ENCODE results near the gene TSEN54. TPM values are rescaled to one million over a fixed set of nuclear protein-coding genes. Genes with fewer than 3 reads are reported as not detected.

Gene TSEN54
- total RNA-seq, 5 donors from 2014 or later (not counting 1 experiment from before 2014, with no cell fraction given) = 54.9 to 94.7 (median 67.6) TPM

- ATAC-seq (replicated peaks in 1 of 4) = no peak
- peaks cover 36 to 38% (median 36%) of the 10 kb centered on the region in 3 donors for H3K4me1 Mint-ChIP-seq
- H3K4me3 Mint-ChIP-seq = no peak overlapping the region
- H3K36me3 Mint-ChIP-seq = no peaks in the 10 kb centered on the region
- H3K9me3 Mint-ChIP-seq = no peaks in the 10 kb centered on the region
- H3K27ac Mint-ChIP-seq = no peak overlapping the region
- H3K4me3 ChIP-seq (ENCODE audit: control insufficient read depth in 1 of 2, extremely low read depth in 1 of 2, low read length in 1 of 2) = no peak overlapping the region
- no peak for DNase-seq
- ChIA-PET POLR2A (interaction anchor here in 1 of 2 donors (0.5 kb wide), 2 partner anchors 12 to 52 kb away, joined by 3 read pairs; no protein-coding TSS in a partner anchor), CTCF (no interaction called here)
- H3K36me3 ChIP-seq (ENCODE audit: control insufficient read depth in 2 of 2, extremely low read depth in 1 of 2, insufficient read depth in 1 of 2, low read length in 1 of 2) = peaks cover 8 to 12% of the 10 kb centered on the region in 2 donors
- H3K27me3 ChIP-seq (replicated peaks in 1 of 2; ENCODE audit: control insufficient read depth in 2 of 2, extremely low read depth in 1 of 2, insufficient read depth in 2 of 2, low read length in 1 of 2) = peaks cover 0 to 7% of the 10 kb centered on the region in 2 experiments
- no peaks in the 10 kb centered on the region for H3K9me3 ChIP-seq
- 94% methylated on average over 16 of the region's 19 CpGs for WGBS (ENCODE audit: insufficient coverage)
- no peaks in the 10 kb centered on the region for H3K27me3 Mint-ChIP-seq
- H3K27ac ChIP-seq (ENCODE audit: low read length) = no peak overlapping the region
- H3K4me1 ChIP-seq (ENCODE audit: control insufficient read depth in 1 of 2, extremely low read depth in 1 of 2, insufficient read depth in 2 of 2, low read length in 2 of 2) = peaks cover 12 to 46% of the 10 kb centered on the region in 2 experiments
Measured at GRCh38 chr17:75530837-75531720, 14.8 kb downstream of the TSEN54 start.

GRCh38 chr17:75531721-75532072 lies 15.4 kb downstream of the TSEN54 start:
- no peak for DNase-seq
- Mint-ChIP-seq H3K4me3 (no peak overlapping the region), H3K9me3 (no peaks in the 10 kb centered on the region), H3K36me3 (no peaks in the 10 kb centered on the region), H3K27ac (no peak overlapping the region), H3K4me1 (peaks cover 30 to 34% (median 34%) of the 10 kb centered on the region in 3 donors), H3K27me3 (no peaks in the 10 kb centered on the region)
- no peak for ATAC-seq (replicated peaks in 1 of 4)
- 85% methylated on average over 2 of the region's 7 CpGs for WGBS (ENCODE audit: insufficient coverage)
- Histone ChIP-seq H3K4me1 (ENCODE audit: control insufficient read depth in 1 of 2, extremely low read depth in 1 of 2, insufficient read depth in 2 of 2, low read length in 2 of 2) (peaks cover 10 to 44% of the 10 kb centered on the region in 2 experiments), H3K27me3 (replicated peaks in 1 of 2; ENCODE audit: control insufficient read depth in 2 of 2, extremely low read depth in 1 of 2, insufficient read depth in 2 of 2, low read length in 1 of 2) (peaks cover 0 to 2% of the 10 kb centered on the region in 2 experiments), H3K36me3 (ENCODE audit: control insufficient read depth in 2 of 2, extremely low read depth in 1 of 2, insufficient read depth in 1 of 2, low read length in 1 of 2) (peaks cover 8 to 12% of the 10 kb centered on the region in 2 donors), H3K9me3 (no peaks in the 10 kb centered on the region), H3K27ac (ENCODE audit: low read length) (no peak overlapping the region), H3K4me3 (ENCODE audit: control insufficient read depth in 1 of 2, extremely low read depth in 1 of 2, low read length in 1 of 2) (no peak overlapping the region)
- POLR2A ChIA-PET = no interaction called here
- CTCF ChIA-PET = no interaction called here

GRCh38 chr17:75535119-75535537 lies 18.8 kb downstream of the TSEN54 start:
- H3K36me3 ChIP-seq (ENCODE audit: control insufficient read depth in 2 of 2, extremely low read depth in 1 of 2, insufficient read depth in 1 of 2, low read length in 1 of 2) = peaks cover 11 to 12% of the 10 kb centered on the region in 2 donors
- Mint-ChIP-seq H3K4me3 (peak overlapping the region in 2 of 3 donors; percentile 59 to 76), H3K4me1 (peaks cover 24 to 30% (median 26%) of the 10 kb centered on the region in 3 donors), H3K27me3 (no peaks in the 10 kb centered on the region), H3K9me3 (no peaks in the 10 kb centered on the region), H3K27ac (peak overlapping the region; percentile 94 to 96), H3K36me3 (peaks cover 5% of the 10 kb centered on the region)
- H3K9me3 ChIP-seq = no peaks in the 10 kb centered on the region
- peaks cover 10 to 38% of the 10 kb centered on the region in 2 experiments for H3K4me1 ChIP-seq (ENCODE audit: control insufficient read depth in 1 of 2, extremely low read depth in 1 of 2, insufficient read depth in 2 of 2, low read length in 2 of 2)
- peaks cover 0 to 2% of the 10 kb centered on the region in 2 experiments for H3K27me3 ChIP-seq (replicated peaks in 1 of 2; ENCODE audit: control insufficient read depth in 2 of 2, extremely low read depth in 1 of 2, insufficient read depth in 2 of 2, low read length in 1 of 2)
- DNase-seq (peak; percentile 33 to 77 (median 58)), ATAC-seq (replicated peaks in 1 of 4) (peak; percentile 94 to 98 (median 98))
- ChIA-PET POLR2A (interaction anchor here in 1 of 2 donors (0.9 kb wide), 1 partner anchor 19 kb away, joined by 5 read pairs; the partner anchor contains the start of gene TSEN54), CTCF (interaction anchor here in 1 of 2 donors (1.0 to 1.4 kb wide), 2 partner anchors 19 to 53 kb away, joined by 3 read pairs; partner anchors contain the start of gene TSEN54)
- peak overlapping the region; percentile 69 for H3K27ac ChIP-seq (ENCODE audit: low read length)
- WGBS (ENCODE audit: insufficient coverage) = 7% methylated on average over 5 of the region's 15 CpGs
- peak overlapping the region; percentile 11 to 41 for H3K4me3 ChIP-seq (ENCODE audit: control insufficient read depth in 1 of 2, extremely low read depth in 1 of 2, low read length in 1 of 2)

GRCh38 chr17:75535871-75536270 lies 19.5 kb downstream of the TSEN54 start:
- Histone ChIP-seq H3K27ac (ENCODE audit: low read length) (peak overlapping the region; percentile 69), H3K36me3 (ENCODE audit: control insufficient read depth in 2 of 2, extremely low read depth in 1 of 2, insufficient read depth in 1 of 2, low read length in 1 of 2) (peaks cover 11 to 12% of the 10 kb centered on the region in 2 donors), H3K9me3 (no peaks in the 10 kb centered on the region), H3K4me3 (ENCODE audit: control insufficient read depth in 1 of 2, extremely low read depth in 1 of 2, low read length in 1 of 2) (no peak overlapping the region), H3K27me3 (replicated peaks in 1 of 2; ENCODE audit: control insufficient read depth in 2 of 2, extremely low read depth in 1 of 2, insufficient read depth in 2 of 2, low read length in 1 of 2) (peaks cover 0 to 5% of the 10 kb centered on the region in 2 experiments), H3K4me1 (ENCODE audit: control insufficient read depth in 1 of 2, extremely low read depth in 1 of 2, insufficient read depth in 2 of 2, low read length in 2 of 2) (peaks cover 10 to 38% of the 10 kb centered on the region in 2 experiments)
- Mint-ChIP-seq H3K36me3 (peaks cover 5% of the 10 kb centered on the region), H3K27ac (peak overlapping the region; percentile 65 to 94), H3K4me3 (peak overlapping the region in 2 of 3 donors; percentile 46 to 76), H3K9me3 (no peaks in the 10 kb centered on the region), H3K4me1 (peaks cover 22 to 30% (median 26%) of the 10 kb centered on the region in 3 donors), H3K27me3 (no peaks in the 10 kb centered on the region)
- DNase-seq = no peak
- 89% methylated on average over 8 of the region's 8 CpGs for WGBS (ENCODE audit: insufficient coverage)
- ChIA-PET POLR2A (interaction anchor here in 1 of 2 donors (0.9 kb wide), 1 partner anchor 19 kb away, joined by 5 read pairs; the partner anchor contains the start of gene TSEN54), CTCF (interaction anchor here in 1 of 2 donors (1.4 kb wide), 1 partner anchor 19 kb away, joined by 3 read pairs; the partner anchor contains the start of gene TSEN54)
- no peak for ATAC-seq (replicated peaks in 1 of 4)

GRCh38 chr17:75536366-75536765 lies 20.0 kb downstream of the TSEN54 start:
- peak overlapping the region in 1 of 3 donors; percentile 23 for H3K4me3 Mint-ChIP-seq
- ChIA-PET POLR2A (no interaction called here), CTCF (no interaction called here)
- no peak for ATAC-seq (replicated peaks in 1 of 4)
- H3K27ac Mint-ChIP-seq = peak overlapping the region in 1 of 2 donors; percentile 16
- no peak for DNase-seq
- no peaks in the 10 kb centered on the region for H3K27me3 Mint-ChIP-seq
- Histone ChIP-seq H3K27ac (ENCODE audit: low read length) (peak overlapping the region; percentile 69), H3K27me3 (replicated peaks in 1 of 2; ENCODE audit: control insufficient read depth in 2 of 2, extremely low read depth in 1 of 2, insufficient read depth in 2 of 2, low read length in 1 of 2) (peaks cover 0 to 5% of the 10 kb centered on the region in 2 experiments), H3K4me3 (ENCODE audit: control insufficient read depth in 1 of 2, extremely low read depth in 1 of 2, low read length in 1 of 2) (no peak overlapping the region), H3K9me3 (no peaks in the 10 kb centered on the region), H3K36me3 (ENCODE audit: control insufficient read depth in 2 of 2, extremely low read depth in 1 of 2, insufficient read depth in 1 of 2, low read length in 1 of 2) (peaks cover 9 to 12% of the 10 kb centered on the region in 2 donors), H3K4me1 (ENCODE audit: control insufficient read depth in 1 of 2, extremely low read depth in 1 of 2, insufficient read depth in 2 of 2, low read length in 2 of 2) (peaks cover 10 to 37% of the 10 kb centered on the region in 2 experiments)
- WGBS (ENCODE audit: insufficient coverage) = 61% methylated on average over 3 of the region's 10 CpGs
- H3K36me3 Mint-ChIP-seq = peaks cover 5% of the 10 kb centered on the region
- H3K9me3 Mint-ChIP-seq = no peaks in the 10 kb centered on the region
- H3K4me1 Mint-ChIP-seq = peaks cover 22 to 30% (median 26%) of the 10 kb centered on the region in 3 donors

Measured in T-cell (primary cell).